Measurements from ENCODE around the gene SLC25A18.
"Not testable (repeated sequence)": the region's sequence is repeated elsewhere in the genome, so short reads cannot be mapped to it uniquely, and the experiment has no call there.

SLC25A18 gene

GRCh38 chr22:17562906-17563870 is at the start of gene SLC25A18:
Gene SLC25A18 (plus strand): TSS chr22:17563498. CDS start chr22:17579945, 16,447 bp downstream.
- peak; percentile 33 for DNase-seq

- DNase-seq = no peak
These were observed 49.7 kb upstream of the SLC25A18 start for GRCh38 chr22:17513612-17514011.

- DNase-seq = no peak
These were observed 49.2 kb upstream of the SLC25A18 start for GRCh38 chr22:17514084-17514483.

GRCh38 chr22:17518406-17518805 is 44.9 kb upstream of the SLC25A18 start:
- DNase-seq = no peak

- not testable (repeated sequence) for DNase-seq
These were observed 41.3 kb upstream of the SLC25A18 start for GRCh38 chr22:17521971-17522370.

- no peak for DNase-seq
These were observed 39.4 kb upstream of the SLC25A18 start for GRCh38 chr22:17523925-17524324.

- DNase-seq = no peak
These were observed 27.0 kb upstream of the SLC25A18 start for GRCh38 chr22:17536269-17536668.

- no peak for DNase-seq
These were observed 26.1 kb upstream of the SLC25A18 start for GRCh38 chr22:17537155-17537554.

- no peak for DNase-seq
These were observed 22.8 kb upstream of the SLC25A18 start for GRCh38 chr22:17540481-17540880.

- no peak for DNase-seq
These were observed 21.8 kb upstream of the SLC25A18 start for GRCh38 chr22:17541476-17541875.

GRCh38 chr22:17542452-17542851 is 20.8 kb upstream of the SLC25A18 start:
- no peak for DNase-seq

GRCh38 chr22:17548010-17548755 is 15.1 kb upstream of the SLC25A18 start:
- no peak for DNase-seq

- no peak for DNase-seq
These were observed 14.6 kb upstream of the SLC25A18 start for GRCh38 chr22:17548756-17549035.

- no peak for DNase-seq
These were observed 14.1 kb upstream of the SLC25A18 start for GRCh38 chr22:17549183-17549582.

GRCh38 chr22:17549655-17550054 is 13.6 kb upstream of the SLC25A18 start:
- no peak for DNase-seq

- no peak for DNase-seq
These were observed 10.6 kb upstream of the SLC25A18 start for GRCh38 chr22:17552737-17553136.

- no peak for DNase-seq
These were observed 8.5 kb upstream of the SLC25A18 start for GRCh38 chr22:17554814-17555213.

- DNase-seq = no peak
These were observed 4.1 kb upstream of the SLC25A18 start for GRCh38 chr22:17559188-17559587.

- no peak for DNase-seq
These were observed 666 bp downstream of the SLC25A18 start for GRCh38 chr22:17563936-17564391.

GRCh38 chr22:17566016-17566687 is 2.9 kb downstream of the SLC25A18 start:
- not testable (repeated sequence) for DNase-seq

GRCh38 chr22:17566776-17567175 is 3.5 kb downstream of the SLC25A18 start:
- no peak for DNase-seq

GRCh38 chr22:17569971-17570511 is 6.7 kb downstream of the SLC25A18 start:
- DNase-seq = no peak
